ENCODE results near the gene VPS52.
A peak's percentile ranks its signal among the peaks of the same experiment; 100 is the strongest.

The VPS52 gene

GRCh38 chr6:33252759-33253158 lies 18.9 kb downstream of the VPS52 start:
- Histone ChIP-seq H3K4me1 (ENCODE audit: insufficient read depth, insufficient read length) (peaks cover 3% of the 10 kb centered on the region), H3K9ac (ENCODE audit: insufficient read length, low read depth) (no peak overlapping the region), H3K4me3 (ENCODE audit: insufficient read length, low read depth) (no peak overlapping the region), H3K9me3 (ENCODE audit: insufficient read depth, low read length) (no peaks in the 10 kb centered on the region), H3K27me3 (ENCODE audit: insufficient read depth, insufficient read length) (peaks cover 3% of the 10 kb centered on the region), H3K36me3 (ENCODE audit: insufficient read depth, insufficient read length, low read length) (peaks cover 16% of the 10 kb centered on the region)
- no peak for DNase-seq (ENCODE audit: low read depth, low spot score)
- TF ChIP-seq ZNF274 (IDR thresholded peaks at IDR 0.05; ENCODE audit: low read depth, low read length) = no peak
- no peak for TF ChIP-seq YY1 (IDR thresholded peaks at IDR 0.05; ENCODE audit: insufficient read depth, insufficient read length)
- no peak for TF ChIP-seq SUZ12 (IDR thresholded peaks at IDR 0.05; ENCODE audit: extremely low read depth, insufficient read depth, insufficient read length)

GRCh38 chr6:33251395-33252012 lies 20.2 kb downstream of the VPS52 start:
- Histone ChIP-seq H3K36me3 (ENCODE audit: insufficient read depth, insufficient read length, low read length) (peaks cover 16% of the 10 kb centered on the region), H3K4me1 (ENCODE audit: insufficient read depth, insufficient read length) (peaks cover 3% of the 10 kb centered on the region), H3K27me3 (ENCODE audit: insufficient read depth, insufficient read length) (peaks cover 12% of the 10 kb centered on the region), H3K9me3 (ENCODE audit: insufficient read depth, low read length) (no peaks in the 10 kb centered on the region), H3K4me3 (ENCODE audit: insufficient read length, low read depth) (no peak overlapping the region), H3K9ac (ENCODE audit: insufficient read length, low read depth) (peak overlapping the region; percentile 21)
- DNase-seq (ENCODE audit: low read depth, low spot score) = no peak
- TF ChIP-seq YY1 (IDR thresholded peaks at IDR 0.05; ENCODE audit: insufficient read depth, insufficient read length) = no peak
- no peak for TF ChIP-seq SUZ12 (IDR thresholded peaks at IDR 0.05; ENCODE audit: extremely low read depth, insufficient read depth, insufficient read length)
- TF ChIP-seq ZNF274 (IDR thresholded peaks at IDR 0.05; ENCODE audit: low read depth, low read length) = no peak

GRCh38 chr6:33250731-33251130 lies 20.9 kb downstream of the VPS52 start:
- Histone ChIP-seq H3K9me3 (ENCODE audit: insufficient read depth, low read length) (no peaks in the 10 kb centered on the region), H3K4me1 (ENCODE audit: insufficient read depth, insufficient read length) (peaks cover 3% of the 10 kb centered on the region), H3K9ac (ENCODE audit: insufficient read length, low read depth) (no peak overlapping the region), H3K27me3 (ENCODE audit: insufficient read depth, insufficient read length) (peaks cover 18% of the 10 kb centered on the region), H3K36me3 (ENCODE audit: insufficient read depth, insufficient read length, low read length) (peaks cover 16% of the 10 kb centered on the region), H3K4me3 (ENCODE audit: insufficient read length, low read depth) (no peak overlapping the region)
- no peak for DNase-seq (ENCODE audit: low read depth, low spot score)
- TF ChIP-seq SUZ12 (IDR thresholded peaks at IDR 0.05; ENCODE audit: extremely low read depth, insufficient read depth, insufficient read length) (no peak), YY1 (IDR thresholded peaks at IDR 0.05; ENCODE audit: insufficient read depth, insufficient read length) (no peak), ZNF274 (IDR thresholded peaks at IDR 0.05; ENCODE audit: low read depth, low read length) (no peak)

GRCh38 chr6:33249732-33250630 lies 21.7 kb downstream of the VPS52 start:
- peak overlapping the region; percentile 70 for H3K4me3 ChIP-seq (ENCODE audit: insufficient read length, low read depth)
- TF ChIP-seq SUZ12 (IDR thresholded peaks at IDR 0.05; ENCODE audit: extremely low read depth, insufficient read depth, insufficient read length) = no peak
- TF ChIP-seq ZNF274 (IDR thresholded peaks at IDR 0.05; ENCODE audit: low read depth, low read length) = no peak
- TF ChIP-seq YY1 (IDR thresholded peaks at IDR 0.05; ENCODE audit: insufficient read depth, insufficient read length) = no peak
- peaks cover 18% of the 10 kb centered on the region for H3K27me3 ChIP-seq (ENCODE audit: insufficient read depth, insufficient read length)
- H3K4me1 ChIP-seq (ENCODE audit: insufficient read depth, insufficient read length) = peaks cover 3% of the 10 kb centered on the region
- no peaks in the 10 kb centered on the region for H3K9me3 ChIP-seq (ENCODE audit: insufficient read depth, low read length)
- H3K36me3 ChIP-seq (ENCODE audit: insufficient read depth, insufficient read length, low read length) = peaks cover 16% of the 10 kb centered on the region
- no peak for DNase-seq (ENCODE audit: low read depth, low spot score)
- peak overlapping the region; percentile 96 for H3K9ac ChIP-seq (ENCODE audit: insufficient read length, low read depth)

GRCh38 chr6:33248932-33249731 lies 22.5 kb downstream of the VPS52 start:
- Histone ChIP-seq H3K9me3 (ENCODE audit: insufficient read depth, low read length) (no peaks in the 10 kb centered on the region), H3K9ac (ENCODE audit: insufficient read length, low read depth) (peak overlapping the region; percentile 96), H3K36me3 (ENCODE audit: insufficient read depth, insufficient read length, low read length) (peaks cover 16% of the 10 kb centered on the region), H3K27me3 (ENCODE audit: insufficient read depth, insufficient read length) (peaks cover 18% of the 10 kb centered on the region), H3K4me3 (ENCODE audit: insufficient read length, low read depth) (peak overlapping the region; percentile 70), H3K4me1 (ENCODE audit: insufficient read depth, insufficient read length) (peaks cover 3% of the 10 kb centered on the region)
- peak; percentile 94 for DNase-seq (ENCODE audit: low read depth, low spot score)
- TF ChIP-seq SUZ12 (IDR thresholded peaks at IDR 0.05; ENCODE audit: extremely low read depth, insufficient read depth, insufficient read length) (no peak), YY1 (IDR thresholded peaks at IDR 0.05; ENCODE audit: insufficient read depth, insufficient read length) (no peak), ZNF274 (IDR thresholded peaks at IDR 0.05; ENCODE audit: low read depth, low read length) (no peak)

GRCh38 chr6:33248643-33248931 lies 23.1 kb downstream of the VPS52 start:
- peaks cover 3% of the 10 kb centered on the region for H3K4me1 ChIP-seq (ENCODE audit: insufficient read depth, insufficient read length)
- peaks cover 16% of the 10 kb centered on the region for H3K36me3 ChIP-seq (ENCODE audit: insufficient read depth, insufficient read length, low read length)
- H3K9me3 ChIP-seq (ENCODE audit: insufficient read depth, low read length) = no peaks in the 10 kb centered on the region
- peaks cover 18% of the 10 kb centered on the region for H3K27me3 ChIP-seq (ENCODE audit: insufficient read depth, insufficient read length)
- TF ChIP-seq YY1 (IDR thresholded peaks at IDR 0.05; ENCODE audit: insufficient read depth, insufficient read length) = no peak
- no peak for TF ChIP-seq SUZ12 (IDR thresholded peaks at IDR 0.05; ENCODE audit: extremely low read depth, insufficient read depth, insufficient read length)
- TF ChIP-seq ZNF274 (IDR thresholded peaks at IDR 0.05; ENCODE audit: low read depth, low read length) = no peak
- peak overlapping the region; percentile 63 for H3K9ac ChIP-seq (ENCODE audit: insufficient read length, low read depth)
- H3K4me3 ChIP-seq (ENCODE audit: insufficient read length, low read depth) = peak overlapping the region; percentile 37
- DNase-seq (ENCODE audit: low read depth, low spot score) = no peak

Data from NT2/D1 (cell line).